Iris pigment epithelial cell (primary cell): Measurements from ENCODE around the gene GALNS.

Experiments
- DNase-seq: peaks from one replicate; pipeline ENCODE4 v3.0.0-alpha.2; 2011; ENCODE audit warnings: low read depth

GALNS gene

GRCh38 chr16:88875703-88876234 lies 19.0 kb upstream of the GALNS start:
- DNase-seq: no peak

DNA sequence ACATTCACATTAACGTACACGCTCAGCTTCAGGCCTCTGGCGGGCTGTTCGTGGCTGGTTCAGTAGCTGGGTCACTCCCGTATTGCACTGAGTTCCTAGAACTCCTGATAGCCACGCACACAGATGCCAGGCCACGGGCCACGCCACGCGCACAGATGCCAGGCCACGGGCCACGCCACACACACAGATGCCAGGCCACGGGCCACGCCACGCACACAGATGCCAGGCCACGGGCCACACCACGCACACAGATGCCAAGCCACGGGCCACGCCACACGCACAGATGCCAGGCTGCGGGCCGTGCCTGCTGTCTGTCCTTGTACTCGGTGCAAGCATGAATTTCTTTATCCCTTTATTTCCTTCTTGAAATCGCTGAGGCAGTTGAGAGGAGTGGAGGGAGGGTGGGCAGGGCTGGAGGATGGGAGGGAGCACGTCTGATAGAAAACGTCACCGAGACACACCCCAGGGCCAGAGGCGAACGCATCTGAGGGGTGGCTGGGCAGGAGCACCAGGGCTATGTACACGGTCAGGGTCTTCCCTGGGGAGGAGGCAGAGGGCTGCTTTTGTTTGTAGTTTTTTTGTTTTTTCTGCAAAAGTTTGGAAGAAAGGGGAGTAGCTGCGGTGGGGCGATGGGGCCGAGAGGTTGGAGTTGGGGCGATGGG lies 18.3 kb upstream of the GALNS start:
- no peak for DNase-seq

GRCh38 chr16:88872650-88873331 lies 16.0 kb upstream of the GALNS start:
- DNase-seq: no peak

DNA sequence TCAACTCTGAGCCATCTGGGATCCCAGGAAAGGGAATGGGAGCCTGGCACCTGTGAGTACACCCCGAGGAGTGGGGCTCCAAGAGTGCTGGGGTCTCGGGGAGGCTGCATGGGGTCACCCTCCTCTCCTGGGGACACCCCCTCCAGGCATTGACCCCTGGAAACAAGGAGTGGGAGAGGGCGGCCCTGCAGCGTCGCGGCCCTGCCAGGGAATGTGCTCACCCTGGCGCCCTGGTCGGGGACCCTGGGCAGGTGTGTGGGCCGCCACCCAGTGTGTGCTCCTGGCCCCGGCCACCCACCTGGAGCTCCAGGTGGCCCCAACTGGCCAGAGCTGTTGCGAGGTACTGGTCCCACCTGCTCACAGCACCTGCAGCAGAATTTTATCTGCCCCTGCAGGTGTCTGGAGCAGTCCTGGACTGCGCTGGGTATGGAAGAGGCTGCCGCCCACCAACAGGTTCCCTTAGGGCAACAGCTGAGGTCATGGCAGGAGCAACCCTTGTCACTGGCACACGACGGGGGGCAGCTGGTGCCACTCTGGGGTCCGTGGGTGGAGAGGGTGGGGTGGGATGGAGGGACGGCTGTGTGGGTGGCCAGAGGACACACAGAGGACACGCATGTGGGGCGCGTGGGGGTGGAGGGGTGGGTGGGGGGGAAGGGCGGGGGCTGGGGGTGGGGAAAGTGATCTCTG lies 15.1 kb upstream of the GALNS start:
- DNase-seq: no peak

GRCh38 chr16:88871349-88871702 lies 14.6 kb upstream of the GALNS start:
- no peak for DNase-seq

DNA sequence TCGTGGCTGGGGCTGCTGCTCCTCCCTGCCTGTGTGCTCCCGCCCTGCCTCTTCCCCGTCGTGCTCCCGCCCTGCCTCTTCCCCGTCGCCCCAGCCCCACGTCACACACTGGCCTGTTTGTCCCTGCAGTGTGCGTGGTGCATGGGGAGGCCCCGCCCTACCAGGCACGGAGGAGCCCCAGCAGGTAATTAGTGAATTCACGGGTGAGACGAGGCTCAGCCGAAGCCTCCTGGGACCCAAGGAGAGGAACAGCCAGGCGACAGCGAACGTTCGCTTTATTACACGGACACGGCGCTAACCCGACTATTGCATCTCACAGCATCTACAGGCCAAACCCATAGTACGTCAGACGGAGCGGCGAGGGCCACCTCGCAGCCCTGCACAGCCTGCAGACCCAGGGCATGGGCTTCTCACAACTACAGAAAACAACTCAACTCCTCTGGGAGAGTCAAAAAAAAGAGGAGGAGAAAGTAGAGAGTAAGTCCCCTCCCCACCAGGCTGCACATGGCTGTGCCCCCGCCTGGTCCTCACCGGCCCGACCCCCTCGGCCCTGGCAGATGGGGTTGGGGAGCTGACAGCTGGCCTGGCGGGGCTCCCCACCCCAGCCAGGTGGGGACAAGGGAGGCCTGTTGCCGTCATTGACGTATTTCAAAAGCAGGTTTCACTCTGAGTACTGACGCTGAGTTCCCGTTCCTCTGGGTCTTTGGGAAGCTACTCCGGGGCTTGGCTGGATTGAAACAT lies 14.0 kb upstream of the GALNS start:
- DNase-seq: no peak

- no peak for DNase-seq
These were observed 12.9 kb upstream of the GALNS start for GRCh38 chr16:88869673-88869980.

GRCh38 chr16:88868974-88869672 lies 12.4 kb upstream of the GALNS start:
- no peak for DNase-seq

- DNase-seq: no peak
These were observed 11.0 kb upstream of the GALNS start for GRCh38 chr16:88867581-88868246.

- DNase-seq: no peak
These were observed 9.6 kb upstream of the GALNS start, which contains the start of gene PABPN1L for GRCh38 chr16:88866151-88866920. Gene PABPN1L (minus strand): TSS chr16:88866660. CDS start chr16:88866606, 54 bp downstream.

DNA sequence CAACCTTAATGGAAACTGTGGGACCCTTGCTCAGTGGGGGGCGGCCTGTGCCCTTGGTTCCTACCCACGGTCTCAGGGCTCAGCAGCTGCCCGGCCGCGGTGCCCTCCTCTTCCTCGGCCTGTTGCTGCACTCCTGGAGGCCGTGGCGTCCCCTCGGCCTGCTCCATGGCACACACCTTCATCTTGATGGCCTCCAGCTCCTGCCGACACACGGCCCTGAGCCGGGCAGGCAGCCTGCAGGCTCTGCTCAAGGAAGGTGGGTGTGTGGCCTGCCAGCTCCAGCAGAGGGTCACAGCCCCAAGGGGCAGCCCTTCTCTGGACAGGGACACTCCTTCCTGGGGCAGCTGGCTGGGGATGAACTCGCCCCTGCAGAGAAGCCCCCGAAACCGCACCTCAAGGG lies 9.0 kb upstream of the GALNS start:
- DNase-seq: no peak

DNA sequence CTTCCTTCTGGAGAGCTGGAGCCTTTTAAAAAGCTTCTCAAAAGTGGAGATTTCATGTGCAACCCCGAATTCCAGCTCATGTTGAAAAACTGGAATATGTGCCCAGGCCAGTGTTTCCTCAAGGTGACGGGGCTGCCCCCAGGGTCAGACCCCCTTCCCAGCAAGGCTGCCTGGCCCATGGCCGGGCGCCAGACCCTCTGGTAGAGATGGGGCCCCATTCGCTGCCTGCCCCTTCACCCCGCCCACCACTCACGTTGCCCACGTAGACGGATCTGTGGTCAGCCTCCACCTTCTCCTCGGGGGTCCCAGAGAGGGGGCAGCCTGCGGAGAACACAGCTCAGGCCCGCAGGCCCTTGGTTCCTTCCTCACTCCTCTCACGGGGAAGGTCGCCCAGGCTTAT lies 8.6 kb upstream of the GALNS start:
- no peak for DNase-seq

- no peak for DNase-seq
These were observed 7.8 kb upstream of the GALNS start for GRCh38 chr16:88864521-88864920.

- no peak for DNase-seq
These were observed 7.4 kb upstream of the GALNS start for GRCh38 chr16:88864099-88864498.

GRCh38 chr16:88863426-88863825 lies 6.7 kb upstream of the GALNS start:
- DNase-seq: no peak

DNA sequence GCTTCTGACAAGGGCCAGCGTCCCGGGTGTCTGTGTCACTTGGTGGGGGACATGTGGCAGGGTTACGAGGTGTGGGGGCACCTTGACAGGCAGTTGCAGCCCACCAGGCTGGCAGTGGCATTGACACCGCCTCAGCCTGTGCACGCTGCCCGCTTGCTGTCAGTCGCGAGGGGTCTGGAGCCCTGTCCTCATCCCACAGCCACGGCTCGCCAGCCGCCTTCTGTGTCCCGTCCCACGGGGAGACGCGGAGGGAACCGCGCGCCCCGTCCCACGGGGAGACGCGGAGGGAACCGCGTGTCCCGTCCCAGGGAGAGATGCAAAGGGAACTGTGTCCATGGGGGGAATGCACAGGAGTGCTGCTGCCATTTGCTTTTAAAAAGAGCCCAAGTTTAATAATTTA lies 6.2 kb upstream of the GALNS start:
- no peak for DNase-seq

- DNase-seq: no peak
These were observed 4.6 kb upstream of the GALNS start for GRCh38 chr16:88861359-88861758.

DNA sequence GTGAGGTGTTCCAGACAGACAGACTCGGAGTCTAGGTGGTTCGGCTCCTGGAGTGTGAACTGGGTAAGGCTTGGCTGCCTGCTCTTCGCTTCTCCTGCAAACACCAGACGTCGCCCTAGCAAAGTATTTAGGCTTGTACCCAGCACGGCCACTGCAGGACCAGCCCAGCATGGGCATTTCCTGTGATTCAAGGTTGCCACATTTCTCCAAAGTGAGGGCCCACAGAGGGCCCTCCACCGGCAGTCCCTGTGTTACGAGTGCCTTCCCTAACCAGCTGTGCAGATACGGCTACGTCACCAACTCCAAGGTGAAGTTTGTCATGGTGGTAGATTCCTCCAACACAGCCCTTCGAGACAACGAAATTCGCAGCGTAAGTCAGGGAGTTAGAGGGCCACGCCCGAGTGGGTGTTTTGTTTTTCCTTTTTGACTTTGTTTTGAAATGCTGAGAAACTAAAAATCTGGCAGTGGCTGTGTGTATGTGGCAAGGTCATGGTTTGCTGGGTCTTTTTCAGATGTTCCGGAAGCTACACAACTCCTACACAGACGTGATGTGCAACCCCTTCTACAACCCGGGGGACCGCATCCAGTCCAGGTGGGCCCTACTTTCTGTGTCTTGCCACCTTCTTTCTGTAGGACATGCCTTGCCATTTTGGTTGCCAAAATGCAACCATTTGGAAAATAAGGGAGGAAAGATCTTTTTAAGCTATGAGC lies 2.8 kb upstream of the GALNS start:
- DNase-seq: no peak

- peak; percentile 84 for DNase-seq
These were observed 1.1 kb upstream of the GALNS start for GRCh38 chr16:88857728-88858339.
